ENCODE results near the gene ANKHD1.

DNA sequence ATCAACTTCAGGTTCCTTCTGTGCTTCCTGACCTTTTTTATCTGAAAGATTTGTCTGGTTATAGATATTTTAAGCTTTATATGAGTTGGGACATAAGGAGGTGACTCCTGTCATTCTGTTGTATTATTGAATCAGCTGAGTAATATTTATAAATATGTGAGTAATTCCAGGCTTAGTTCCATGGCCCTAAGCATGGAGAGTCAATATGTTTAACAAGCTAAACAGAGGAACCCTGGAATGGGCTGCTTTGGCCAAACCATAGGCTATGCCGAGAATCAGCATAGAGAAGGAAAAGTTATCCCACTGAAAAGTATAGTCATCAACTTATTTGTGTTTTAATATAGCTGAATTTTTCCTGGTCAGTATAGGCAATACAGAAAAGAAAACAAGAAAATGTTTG lies 138.6 kb downstream of the ANKHD1 start:
- TF ChIP-seq, protein P1, sequence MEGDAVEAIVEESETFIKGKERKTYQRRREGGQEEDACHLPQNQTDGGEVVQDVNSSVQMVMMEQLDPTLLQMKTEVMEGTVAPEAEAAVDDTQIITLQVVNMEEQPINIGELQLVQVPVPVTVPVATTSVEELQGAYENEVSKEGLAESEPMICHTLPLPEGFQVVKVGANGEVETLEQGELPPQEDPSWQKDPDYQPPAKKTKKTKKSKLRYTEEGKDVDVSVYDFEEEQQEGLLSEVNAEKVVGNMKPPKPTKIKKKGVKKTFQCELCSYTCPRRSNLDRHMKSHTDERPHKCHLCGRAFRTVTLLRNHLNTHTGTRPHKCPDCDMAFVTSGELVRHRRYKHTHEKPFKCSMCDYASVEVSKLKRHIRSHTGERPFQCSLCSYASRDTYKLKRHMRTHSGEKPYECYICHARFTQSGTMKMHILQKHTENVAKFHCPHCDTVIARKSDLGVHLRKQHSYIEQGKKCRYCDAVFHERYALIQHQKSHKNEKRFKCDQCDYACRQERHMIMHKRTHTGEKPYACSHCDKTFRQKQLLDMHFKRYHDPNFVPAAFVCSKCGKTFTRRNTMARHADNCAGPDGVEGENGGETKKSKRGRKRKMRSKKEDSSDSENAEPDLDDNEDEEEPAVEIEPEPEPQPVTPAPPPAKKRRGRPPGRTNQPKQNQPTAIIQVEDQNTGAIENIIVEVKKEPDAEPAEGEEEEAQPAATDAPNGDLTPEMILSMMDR (IDR thresholded peaks at IDR 0.05 in 8 of 11, conservative IDR thresholded peaks at IDR 0.05 in 3 of 11) = no peak
- TF ChIP-seq POLR2A (IDR thresholded peaks at IDR 0.05) = no peak
